ENCODE measurements around the gene DNAH10.

The DNAH10 gene

DNA sequence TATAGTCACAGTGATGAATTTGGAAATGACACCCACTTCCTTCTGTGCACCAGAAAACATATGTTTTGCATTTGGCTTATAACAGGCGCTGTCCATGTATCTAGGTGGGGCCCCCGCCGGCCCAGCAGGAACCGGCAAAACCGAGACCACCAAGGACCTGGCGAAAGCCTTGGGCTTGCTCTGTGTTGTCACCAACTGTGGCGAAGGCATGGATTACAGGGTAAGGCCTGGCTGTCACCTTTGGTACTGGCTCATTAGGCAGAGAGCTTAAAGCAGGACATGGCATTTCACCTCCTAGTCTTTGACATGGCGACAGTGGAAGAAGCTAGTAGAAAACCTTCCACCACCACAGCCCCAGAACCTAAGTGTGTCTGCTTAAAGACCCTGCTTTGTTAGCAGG, 85.8 kb downstream of the DNAH10 start:
- Histone ChIP-seq H3K9me3 (no peaks in the 10 kb centered on the region), H3K27me3 (peaks cover 0 to 17% of the 10 kb centered on the region in 2 donors), H3K27ac (no peak overlapping the region), H3K4me3 (no peak overlapping the region), H3K36me3 (no peaks in the 10 kb centered on the region), H3K4me1 (no peaks in the 10 kb centered on the region)
- TF ChIP-seq, protein P1, sequence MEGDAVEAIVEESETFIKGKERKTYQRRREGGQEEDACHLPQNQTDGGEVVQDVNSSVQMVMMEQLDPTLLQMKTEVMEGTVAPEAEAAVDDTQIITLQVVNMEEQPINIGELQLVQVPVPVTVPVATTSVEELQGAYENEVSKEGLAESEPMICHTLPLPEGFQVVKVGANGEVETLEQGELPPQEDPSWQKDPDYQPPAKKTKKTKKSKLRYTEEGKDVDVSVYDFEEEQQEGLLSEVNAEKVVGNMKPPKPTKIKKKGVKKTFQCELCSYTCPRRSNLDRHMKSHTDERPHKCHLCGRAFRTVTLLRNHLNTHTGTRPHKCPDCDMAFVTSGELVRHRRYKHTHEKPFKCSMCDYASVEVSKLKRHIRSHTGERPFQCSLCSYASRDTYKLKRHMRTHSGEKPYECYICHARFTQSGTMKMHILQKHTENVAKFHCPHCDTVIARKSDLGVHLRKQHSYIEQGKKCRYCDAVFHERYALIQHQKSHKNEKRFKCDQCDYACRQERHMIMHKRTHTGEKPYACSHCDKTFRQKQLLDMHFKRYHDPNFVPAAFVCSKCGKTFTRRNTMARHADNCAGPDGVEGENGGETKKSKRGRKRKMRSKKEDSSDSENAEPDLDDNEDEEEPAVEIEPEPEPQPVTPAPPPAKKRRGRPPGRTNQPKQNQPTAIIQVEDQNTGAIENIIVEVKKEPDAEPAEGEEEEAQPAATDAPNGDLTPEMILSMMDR (IDR thresholded peaks at IDR 0.05): no peak
- intact Hi-C loops (cut with DNase I; ENCODE audit: low total_unique reads): no loop called here
- DNase-seq: no peak

DNA sequence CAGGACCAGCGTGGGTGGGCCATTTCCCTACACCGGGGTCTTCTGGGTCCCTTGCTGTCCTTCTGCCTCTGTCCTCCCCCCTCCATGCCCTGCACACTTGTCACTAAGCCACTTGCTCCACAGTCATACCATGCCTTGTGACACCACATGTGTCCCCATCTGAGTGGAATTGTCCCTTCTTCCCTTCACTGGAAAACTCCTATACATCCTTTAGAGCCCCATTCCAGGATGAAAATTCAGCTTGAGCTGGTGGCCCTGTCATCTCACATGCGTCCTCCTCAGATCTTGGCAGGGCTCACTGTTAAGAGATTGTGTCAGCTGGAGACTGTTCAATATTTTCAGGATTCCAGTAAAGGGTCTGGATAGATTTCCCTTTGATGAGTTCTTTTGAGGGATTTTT, 87.4 kb downstream of the DNAH10 start:
- Histone ChIP-seq H3K9me3 (no peaks in the 10 kb centered on the region), H3K36me3 (no peaks in the 10 kb centered on the region), H3K4me1 (no peaks in the 10 kb centered on the region), H3K27ac (no peak overlapping the region), H3K4me3 (no peak overlapping the region), H3K27me3 (peaks cover 0 to 14% of the 10 kb centered on the region in 2 donors)
- intact Hi-C loops (cut with DNase I; ENCODE audit: low total_unique reads): no loop called here
- no peak for DNase-seq
- TF ChIP-seq, protein P1 (IDR thresholded peaks at IDR 0.05): no peak

DNA sequence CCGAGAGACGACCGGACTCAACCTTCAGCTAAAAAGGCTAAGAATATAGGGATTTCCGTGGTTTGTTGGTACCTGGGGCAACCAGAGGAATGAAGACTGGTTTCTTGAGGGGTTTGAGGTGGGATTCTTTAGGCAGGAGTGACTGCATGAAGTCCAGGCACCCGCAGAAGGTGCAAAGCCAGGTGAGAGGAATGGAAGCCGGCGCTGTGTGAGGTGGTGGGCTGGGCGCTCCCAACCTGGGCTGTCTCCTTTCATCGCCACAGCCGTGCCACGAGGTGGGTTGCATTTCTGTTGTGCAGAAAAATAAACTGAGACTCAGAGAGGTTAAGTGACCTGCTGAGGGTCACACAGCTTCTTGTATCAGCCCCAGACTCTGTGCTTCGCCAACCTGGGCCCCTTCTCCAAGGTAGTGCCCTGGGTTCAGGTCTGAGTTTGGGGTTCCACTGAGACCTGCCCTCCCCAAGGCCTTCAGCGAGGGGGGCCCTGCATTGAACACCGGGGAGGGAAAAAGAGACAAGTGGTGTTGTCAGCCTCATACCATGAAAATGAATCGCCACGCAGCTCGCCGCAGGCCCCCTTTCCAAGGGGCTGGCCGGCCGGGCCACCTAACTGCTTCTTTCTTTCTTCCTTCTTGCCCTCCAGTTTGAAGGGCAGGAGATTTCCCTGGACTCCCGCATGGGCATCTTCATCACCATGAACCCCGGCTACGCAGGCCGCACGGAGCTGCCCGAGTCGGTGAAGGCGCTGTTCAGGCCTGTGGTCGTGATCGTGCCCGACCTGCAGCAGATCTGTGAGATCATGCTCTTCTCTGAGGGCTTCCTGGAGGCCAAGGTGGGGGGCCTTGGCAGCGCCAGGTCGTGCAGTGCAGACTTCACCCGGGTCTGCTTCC, 88.4 kb downstream of the DNAH10 start:
- H3K27ac ChIP-seq: no peak overlapping the region
- no peak for DNase-seq
- intact Hi-C loops (cut with DNase I; ENCODE audit: low total_unique reads): no loop called here
- H3K4me1 ChIP-seq: no peaks in the 10 kb centered on the region
- H3K9me3 ChIP-seq: no peaks in the 10 kb centered on the region
- H3K36me3 ChIP-seq: no peaks in the 10 kb centered on the region
- H3K4me3 ChIP-seq: no peak overlapping the region
- H3K27me3 ChIP-seq: peaks cover 0 to 14% of the 10 kb centered on the region in 2 donors
- TF ChIP-seq, protein P1 (IDR thresholded peaks at IDR 0.05): no peak

DNA sequence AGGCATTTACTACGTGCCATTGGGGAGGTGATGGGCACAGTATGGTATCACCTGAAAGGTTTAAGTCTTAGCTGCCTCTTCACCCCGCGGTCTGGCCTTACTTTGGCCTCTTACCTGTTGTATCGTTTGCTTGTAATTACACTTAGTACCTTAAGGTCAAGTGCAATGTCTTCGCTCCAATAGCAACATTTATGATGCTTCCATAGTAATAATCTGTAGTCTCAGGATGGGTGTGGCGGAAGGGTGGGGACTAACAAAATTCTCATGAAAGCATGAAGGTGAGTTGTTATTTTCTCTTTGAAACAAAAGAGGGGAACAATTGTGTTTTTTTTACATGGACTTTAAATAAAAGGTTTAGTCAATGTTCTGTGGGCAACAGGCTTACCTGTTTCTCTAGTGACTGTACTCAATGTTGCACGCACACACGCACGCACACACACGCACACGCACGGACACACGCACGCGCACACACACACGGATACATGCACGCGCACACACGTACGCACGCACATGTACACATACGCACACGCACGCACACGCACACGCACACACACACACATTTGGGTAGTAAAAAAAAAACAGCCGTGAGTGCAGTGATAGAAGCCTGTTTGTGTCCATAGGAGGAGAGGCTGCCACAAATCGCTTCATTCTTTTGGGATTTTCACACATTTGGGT, 91.4 kb downstream of the DNAH10 start:
- Histone ChIP-seq H3K36me3 (no peaks in the 10 kb centered on the region), H3K27ac (no peak overlapping the region), H3K27me3 (peaks cover 0 to 30% of the 10 kb centered on the region in 2 donors), H3K4me3 (no peak overlapping the region), H3K9me3 (no peaks in the 10 kb centered on the region), H3K4me1 (no peaks in the 10 kb centered on the region)
- DNase-seq: no peak
- TF ChIP-seq, protein P1 (IDR thresholded peaks at IDR 0.05): no peak
- intact Hi-C loops (cut with DNase I; ENCODE audit: low total_unique reads): no loop called here

DNA sequence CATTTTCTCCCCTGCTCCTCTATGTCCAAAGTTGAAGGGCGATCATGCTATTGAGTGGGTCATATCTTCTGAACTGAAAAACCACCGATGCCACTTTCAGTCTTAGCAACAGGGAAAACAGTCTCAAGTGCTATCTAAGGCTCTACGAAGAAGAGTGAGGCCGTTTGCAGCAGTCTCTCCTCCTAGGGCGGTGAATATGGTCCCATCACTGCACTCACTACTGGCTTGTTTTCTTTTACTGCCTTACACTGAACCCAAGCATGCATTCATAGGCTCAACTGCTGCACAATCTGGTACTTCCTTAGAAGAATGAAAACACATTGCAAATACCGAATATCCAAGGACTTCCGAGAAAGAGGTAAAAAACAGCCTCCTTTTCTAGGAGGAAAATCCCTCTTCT, 92.1 kb downstream of the DNAH10 start:
- DNase-seq: no peak
- TF ChIP-seq, protein P1 (IDR thresholded peaks at IDR 0.05): no peak
- H3K27ac ChIP-seq: no peak overlapping the region
- no peaks in the 10 kb centered on the region for H3K4me1 ChIP-seq
- H3K9me3 ChIP-seq: no peaks in the 10 kb centered on the region
- no peaks in the 10 kb centered on the region for H3K36me3 ChIP-seq
- H3K27me3 ChIP-seq: peaks cover 0 to 30% of the 10 kb centered on the region in 2 donors
- intact Hi-C loops (cut with DNase I; ENCODE audit: low total_unique reads): no loop called here
- no peak overlapping the region for H3K4me3 ChIP-seq
